ENCODE results near the gene INF2. TPM values are rescaled to one million over a fixed set of nuclear protein-coding genes. Genes with fewer than 3 reads are reported as not detected.

INF2 gene
- total RNA-seq, 2 donors from 2014 or later: 50.1 to 210 TPM

GRCh38 chr14:104754213-104754851 is 64.9 kb downstream of the INF2 start:
- intact Hi-C loops (cut with DNase I): no loop called here
- peak overlapping the region; percentile 81 for H3K4me3 ChIP-seq

GRCh38 chr14:104755621-104756020 is 66.2 kb downstream of the INF2 start:
- TF ChIP-seq CTCF (IDR thresholded peaks at IDR 0.05) (no peak), POLR2A (IDR thresholded peaks at IDR 0.05) (no peak)
- DNase-seq (ENCODE audit: low spot score): no peak
- 81% methylated on average over 11 of the region's 11 CpGs for WGBS
- intact Hi-C loops (cut with DNase I): no loop called here
- Histone ChIP-seq H3K4me1 (replicated peaks) (peaks cover 11% of the 10 kb centered on the region), H3K9me3 (no peaks in the 10 kb centered on the region), H3K36me3 (peaks cover 5 to 10% of the 10 kb centered on the region in 2 donors), H3K4me3 (no peak overlapping the region), H3K27me3 (replicated peaks; ENCODE audit: insufficient read depth) (no peaks in the 10 kb centered on the region), H3K27ac (no peak overlapping the region)

More at GRCh38 chr14:104754213-104754851, 64.9 kb downstream of the INF2 start:
- no peak for TF ChIP-seq CTCF (IDR thresholded peaks at IDR 0.05)
- no peak for TF ChIP-seq POLR2A (IDR thresholded peaks at IDR 0.05)
- no peak for TF ChIP-seq POLR2AphosphoS5 (IDR thresholded peaks at IDR 0.05)
- H3K36me3 ChIP-seq: peaks cover 5 to 8% of the 10 kb centered on the region in 2 donors
- 44% methylated on average over 13 of the region's 13 CpGs for WGBS
- no peak for DNase-seq (ENCODE audit: low spot score)
- H3K27ac ChIP-seq: no peak overlapping the region
- H3K4me1 ChIP-seq (replicated peaks): peaks cover 12% of the 10 kb centered on the region
- no peaks in the 10 kb centered on the region for H3K9me3 ChIP-seq
- H3K27me3 ChIP-seq (replicated peaks; ENCODE audit: insufficient read depth): no peaks in the 10 kb centered on the region

GRCh38 chr14:104756477-104757237 is 67.2 kb downstream of the INF2 start:
- H3K9me3 ChIP-seq: no peaks in the 10 kb centered on the region
- H3K4me1 ChIP-seq (replicated peaks): peaks cover 11% of the 10 kb centered on the region
- no peak overlapping the region for H3K27ac ChIP-seq
- WGBS: 72% methylated on average over 27 of the region's 27 CpGs
- H3K36me3 ChIP-seq: peaks cover 5 to 10% of the 10 kb centered on the region in 2 donors
- intact Hi-C loops (cut with DNase I): no loop called here
- no peak overlapping the region for H3K4me3 ChIP-seq
- no peak for TF ChIP-seq POLR2AphosphoS5 (IDR thresholded peaks at IDR 0.05)
- no peak for TF ChIP-seq CTCF (IDR thresholded peaks at IDR 0.05)
- DNase-seq (ENCODE audit: low spot score): no peak
- H3K27me3 ChIP-seq (replicated peaks; ENCODE audit: insufficient read depth): no peaks in the 10 kb centered on the region

GRCh38 chr14:104757238-104757585 is 67.8 kb downstream of the INF2 start:
- intact Hi-C loops (cut with DNase I): no loop called here
- Histone ChIP-seq H3K36me3 (peaks cover 5 to 10% of the 10 kb centered on the region in 2 donors), H3K4me1 (replicated peaks) (peaks cover 11% of the 10 kb centered on the region), H3K27me3 (replicated peaks; ENCODE audit: insufficient read depth) (no peaks in the 10 kb centered on the region), H3K27ac (no peak overlapping the region), H3K9me3 (no peaks in the 10 kb centered on the region), H3K4me3 (no peak overlapping the region)
- WGBS: 87% methylated on average over 10 of the region's 10 CpGs
- TF ChIP-seq POLR2AphosphoS5 (IDR thresholded peaks at IDR 0.05): no peak
- no peak for TF ChIP-seq CTCF (IDR thresholded peaks at IDR 0.05)
- TF ChIP-seq POLR2A (IDR thresholded peaks at IDR 0.05): no peak
- DNase-seq (ENCODE audit: low spot score): no peak

Measured in prostate gland (tissue), 2 donors.